ENCODE data around the gene PIK3R2.

DNA sequence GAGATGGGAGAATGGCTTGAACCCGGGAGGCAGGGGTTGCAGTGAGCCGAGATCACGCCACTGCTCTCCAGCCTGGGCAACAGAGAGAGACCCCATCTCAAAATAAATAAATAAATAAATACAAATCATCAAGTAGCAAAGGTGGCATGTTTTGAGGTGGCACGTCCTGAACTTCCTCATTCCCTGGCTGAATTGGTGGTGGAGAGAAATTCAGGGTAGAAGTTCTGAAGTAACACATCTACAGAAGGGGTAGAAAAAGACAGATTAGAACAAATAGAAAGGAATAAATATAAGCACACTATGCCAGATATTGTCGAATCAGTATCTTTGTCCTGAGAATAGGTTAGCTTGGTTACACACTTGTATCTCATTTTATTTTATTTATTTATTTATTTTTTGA lies 27.0 kb downstream of the PIK3R2 start:
- TF ChIP-seq EZH2 (IDR thresholded peaks at IDR 0.05; ENCODE audit: insufficient read depth, poor library complexity, severe bottlenecking) (no peak), EZH2phosphoT487 (IDR thresholded peaks at IDR 0.05; ENCODE audit: insufficient read depth, low read depth) (no peak)
